HCT116 (cell line): ENCODE data around the gene TMEM260. TPM values are rescaled to one million over a fixed set of nuclear protein-coding genes. Genes with fewer than 3 reads are reported as not detected.

Source experiments
- ATAC-seq: fragments of 200-7000 bp; cut with Tn5 transposase; 2 replicates; pipeline ENCODE4 v1.9.1; 2020; ENCODE audit warnings: mild to moderate bottlenecking, moderate library complexity
- BruUV-seq: library from RNA; stranded (reverse); fragments of 400-500 nt; replicated peaks from 2 replicates; lab custom pipeline; 2021; lab: Mats Ljungman, UMichigan
- CTCF ChIA-PET: fragments of 300-600 bp; sonication (Branson Sonifier 250); formaldehyde crosslinking; loops from one replicate; lab custom pipeline; 2021; ENCODE audit warnings: antibody characterized with exemption; lab: Charles Lee
- POLR2A ChIA-PET: fragments of 300-600, 350-600 bp; sonication (Branson Sonifier 250); formaldehyde crosslinking; loops from one replicate; lab custom pipeline; 2021; ENCODE audit warnings: antibody characterized with exemption; lab: Charles Lee
- RAD21 ChIA-PET, 2 experiments: fragments of 300-600 bp; sonication (Branson Sonifier 250); formaldehyde crosslinking; loops; one replicate each; lab custom pipeline; 2023; ENCODE audit warnings: low total read pairs in 2 of 2; ENCODE audit not compliant: uncharacterized antibody in 2 of 2, unreplicated experiment in 2 of 2, low non-redundant PET in 1 of 2; lab: Charles Lee
- DNase-seq: peaks from one replicate; pipeline ENCODE4 v3.0.0-alpha.2; 2010; ENCODE audit warnings: low read depth, low spot score
- H2AFZ ChIP-seq: fragments of 200-600 bp; shearing (Covaris generic), sonication (generic); 2 replicates; pipeline ENCODE4 v1.6.1; 2017; ENCODE audit warnings: low read depth, mixed run types, mixed read lengths, antibody characterized with exemption, low read length; ENCODE audit not compliant: poor library complexity, severe bottlenecking
- H3K27ac ChIP-seq: 2 replicates; pipeline ENCODE4 v1.5.1; 2012; ENCODE audit warnings: low read depth, low read length
- H3K27me3 ChIP-seq: fragments of 200-600 bp; sonication (generic); 2 replicates; pipeline ENCODE4 v1.6.1; 2016; ENCODE audit warnings: mixed run types, low read length, mixed read lengths; ENCODE audit not compliant: insufficient read depth
- H3K36me3 ChIP-seq, 2 experiments: fragments of 200-500 bp in 1 of 2; fragments of 200-600 bp in 1 of 2; sonication (Bioruptor generic) in 1 of 2; sonication (generic) in 1 of 2; 2 replicates each; pipeline versions ENCODE4 v1.5.1 to v1.6.1; 2014 to 2016; ENCODE audit warnings: low read length in 2 of 2, inconsistent platforms in 1 of 2, mixed read lengths in 1 of 2, mixed run types in 1 of 2; ENCODE audit not compliant: insufficient read depth in 2 of 2, control insufficient read depth in 1 of 2
- H3K4me1 ChIP-seq, 2 experiments: fragments of 200-600 bp in 1 of 2; sonication (generic) in 1 of 2; 2 replicates each; pipeline versions ENCODE4 v1.5.1 to v1.6.1; 2012 to 2017; ENCODE audit warnings: low read length in 2 of 2, inconsistent platforms in 1 of 2, mild to moderate bottlenecking in 1 of 2, mixed read lengths in 1 of 2, mixed run types in 1 of 2, moderate library complexity in 1 of 2; ENCODE audit not compliant: insufficient read depth in 2 of 2, control insufficient read depth in 1 of 2
- H3K4me2 ChIP-seq: fragments of 200-600 bp; sonication (generic); 2 replicates; pipeline ENCODE4 v1.6.1; 2017; ENCODE audit warnings: mixed run types, low read length, mixed read lengths
- H3K4me3 ChIP-seq, 2 experiments: fragments of 200-600 bp in 1 of 2; sonication (generic) in 1 of 2; replicated peaks in 1 of 2; 2 replicates each; pipeline ENCODE4 v1.5.1; 2011 to 2016; ENCODE audit warnings: low read length in 2 of 2, control low read depth in 1 of 2, low read depth in 1 of 2, mild to moderate bottlenecking in 1 of 2, mixed read lengths in 1 of 2, mixed run types in 1 of 2
- H3K79me2 ChIP-seq: fragments of 200-600 bp; sonication (generic); 2 replicates; pipeline ENCODE4 v1.6.1; 2017; ENCODE audit warnings: mild to moderate bottlenecking, mixed run types, low read length, moderate library complexity, mixed read lengths; ENCODE audit not compliant: insufficient read depth
- H3K9ac ChIP-seq: fragments of 200-600 bp; sonication (generic); 2 replicates; pipeline ENCODE4 v1.6.1; 2016; ENCODE audit warnings: low read length, mixed read lengths
- H3K9me2 ChIP-seq: fragments of 200-600 bp; sonication (generic), shearing (Covaris generic); 2 replicates; pipeline ENCODE4 v1.6.1; 2017; ENCODE audit warnings: mixed run types, mild to moderate bottlenecking, moderate library complexity; ENCODE audit not compliant: insufficient read depth
- H3K9me3 ChIP-seq, 2 experiments: fragments of 200-500 bp in 1 of 2; fragments of 200-600 bp in 1 of 2; sonication (Bioruptor generic) in 1 of 2; sonication (generic) in 1 of 2; 2 replicates each; pipeline ENCODE4 v1.6.1; 2014 to 2017; ENCODE audit warnings: low read length in 2 of 2, mixed read lengths in 2 of 2, inconsistent platforms in 1 of 2, low read depth in 1 of 2, mild to moderate bottlenecking in 1 of 2, mixed run types in 1 of 2, moderate library complexity in 1 of 2; ENCODE audit not compliant: control insufficient read depth in 1 of 2, insufficient read depth in 1 of 2
- H4K20me1 ChIP-seq: fragments of 200-600 bp; sonication (generic), shearing (Covaris generic); 2 replicates; pipeline ENCODE4 v1.6.1; 2017; ENCODE audit warnings: mixed run types, mild to moderate bottlenecking, moderate library complexity; ENCODE audit not compliant: insufficient read depth
- CEBPB ChIP-seq: IDR thresholded peaks from 2 replicates; pipeline ENCODE4 v1.6.1; 2012; ENCODE audit warnings: low read depth
- ELF1 ChIP-seq: IDR thresholded peaks from 2 replicates; pipeline ENCODE4 v1.6.1; 2012; ENCODE audit warnings: low read depth, borderline replicate concordance
- EZH2 ChIP-seq: fragments of 200-600 bp; sonication (generic); IDR thresholded peaks from 2 replicates; pipeline ENCODE4 v1.6.1; 2017; ENCODE audit warnings: antibody characterized with exemption, mixed run types
- EZH2phosphoT487 ChIP-seq: fragments of 200-600 bp; IDR thresholded peaks from 2 replicates; pipeline ENCODE4 v1.6.1; 2018; ENCODE audit warnings: antibody characterized with exemption, borderline replicate concordance
- FOSL1 ChIP-seq: IDR thresholded peaks from 2 replicates; pipeline ENCODE4 v1.6.1; 2012; ENCODE audit warnings: low read depth
- JUND ChIP-seq: IDR thresholded peaks from 2 replicates; pipeline ENCODE4 v1.6.1; 2012
- POLR2AphosphoS5 ChIP-seq: IDR thresholded peaks from 2 replicates; pipeline ENCODE4 v1.6.1; 2011; ENCODE audit warnings: mild to moderate bottlenecking, low read depth, low read length, moderate library complexity
- RAD21 ChIP-seq: IDR thresholded peaks from 2 replicates; pipeline ENCODE4 v1.6.1; 2012; ENCODE audit warnings: low read depth, mild to moderate bottlenecking
- SIN3A ChIP-seq: IDR thresholded peaks from 2 replicates; pipeline ENCODE4 v1.6.1; 2012; ENCODE audit warnings: low read depth
- SP1 ChIP-seq: IDR thresholded peaks from 2 replicates; pipeline ENCODE4 v1.6.1; 2012; ENCODE audit warnings: low read depth
- SRF ChIP-seq: IDR thresholded peaks from 2 replicates; pipeline ENCODE4 v1.6.1; 2012; ENCODE audit warnings: low read depth
- ZFX ChIP-seq: fragments of 450-650 bp; IDR thresholded peaks from 2 replicates; pipeline ENCODE4 v1.6.1; 2017
- ZNF274 ChIP-seq: fragments of 200-500 bp; sonication (Bioruptor generic); IDR thresholded peaks from 2 replicates; pipeline ENCODE4 v1.6.1; 2014; ENCODE audit warnings: mild to moderate bottlenecking, low read depth, low read length, inconsistent platforms
- intact Hi-C: fragments of 100-400 bp; cut with micrococcal nuclease; formaldehyde crosslinking; loops from 2 replicates; pipeline ENCODE4 v1.10.0; 2022
- total RNA-seq: library from RNA; stranded (reverse); gene quantifications from one replicate; pipeline ENCODE4 v1.2.1, GENCODE V29; 2021; ENCODE audit not compliant: unreplicated experiment
- TF ChIP-seq, protein P1 (sequence below): IDR thresholded peaks from 2 replicates; pipeline ENCODE4 v1.6.1; 2012
- TF ChIP-seq, protein P2 (sequence below): IDR thresholded peaks from 2 replicates; pipeline ENCODE4 v1.6.1; 2011; ENCODE audit warnings: mild to moderate bottlenecking, low read length, moderate library complexity; ENCODE audit not compliant: insufficient replicate concordance; ENCODE audit errors: extremely low read depth
- TF ChIP-seq, protein P3 (sequence below): IDR thresholded peaks from 2 replicates; pipeline ENCODE4 v1.6.1; 2012; ENCODE audit warnings: low read depth

Gene TMEM260
- total RNA-seq, 1 experiment from 2014 or later = 12.5 TPM

DNA sequence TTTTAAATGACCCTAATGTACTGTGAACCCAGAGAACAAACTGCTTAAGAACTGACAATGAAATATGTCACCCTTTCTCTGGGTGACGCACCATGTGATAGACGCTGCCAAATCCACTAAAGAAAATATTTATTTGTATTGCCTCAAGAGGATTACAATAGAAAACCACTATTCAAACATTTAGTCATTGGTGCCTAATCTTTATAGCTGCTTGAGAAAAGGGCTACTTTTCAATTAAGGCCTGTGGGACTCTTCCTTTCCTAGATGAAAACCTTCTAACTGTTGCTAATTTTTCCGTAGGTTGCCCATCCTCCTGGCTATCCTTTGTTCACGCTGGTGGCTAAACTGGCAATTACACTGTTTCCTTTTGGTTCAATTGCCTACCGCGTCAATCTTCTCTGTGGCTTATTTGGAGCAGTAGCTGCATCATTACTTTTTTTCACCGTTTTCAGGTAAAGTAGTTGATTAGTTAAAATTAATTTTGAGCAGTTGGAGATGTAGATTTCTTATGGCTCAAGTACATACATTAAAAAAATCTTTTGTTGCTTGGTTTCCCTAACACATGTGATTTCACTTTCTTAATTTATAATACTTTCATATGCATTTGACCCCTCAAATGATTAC, 6.0 kb downstream of the TMEM260 start:
- ATAC-seq (no peak), DNase-seq (no peak)
- Histone ChIP-seq H4K20me1 (no peaks in the 10 kb centered on the region), H3K79me2 (peaks cover 35% of the 10 kb centered on the region), H3K9me3 (no peaks in the 10 kb centered on the region), H3K4me2 (no peak overlapping the region), H2AFZ (no peak overlapping the region), H3K4me1 (peaks cover 9 to 10% of the 10 kb centered on the region in 2 experiments), H3K4me3 (no peak overlapping the region), H3K9ac (no peak overlapping the region), H3K27ac (no peak overlapping the region), H3K27me3 (no peaks in the 10 kb centered on the region), H3K36me3 (peaks cover 0 to 7% of the 10 kb centered on the region in 2 experiments; a peak in 2 of 4 replicates), H3K9me2 (no peaks in the 10 kb centered on the region)
- ChIA-PET POLR2A (no interaction called here), CTCF (no interaction called here), RAD21 (no interaction called here)
- intact Hi-C loops = no loop called here
- TF ChIP-seq SP1 (no peak), EZH2 (no peak), CEBPB (no peak), SRF (no peak), ELF1 (no peak), ZNF274 (no peak), SIN3A (no peak)
- BruUV-seq = no TSS peak

DNA sequence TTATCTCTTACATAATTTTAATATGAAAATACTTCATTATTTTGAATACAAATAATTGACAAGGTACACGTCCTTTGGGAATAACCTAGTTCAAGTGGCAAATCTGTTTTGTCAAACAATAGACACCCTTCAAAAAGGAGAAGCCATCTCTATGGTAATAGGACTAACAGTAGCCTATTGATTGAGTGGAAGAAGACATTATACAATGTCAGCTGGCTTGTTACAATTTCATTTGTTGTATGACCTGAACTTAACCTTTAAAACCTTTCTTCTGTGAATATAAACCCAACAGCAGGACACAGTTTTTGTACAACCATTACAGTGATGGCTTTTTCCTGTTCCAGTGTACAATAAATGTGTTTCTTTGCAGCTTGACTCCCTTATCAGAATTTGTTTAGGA, 8.1 kb downstream of the TMEM260 start:
- Histone ChIP-seq H2AFZ (no peak overlapping the region), H3K4me3 (no peak overlapping the region), H3K9me2 (no peaks in the 10 kb centered on the region), H3K27me3 (no peaks in the 10 kb centered on the region), H3K9me3 (no peaks in the 10 kb centered on the region), H3K4me1 (no peaks in the 10 kb centered on the region), H3K79me2 (peaks cover 14% of the 10 kb centered on the region), H4K20me1 (no peaks in the 10 kb centered on the region), H3K9ac (no peak overlapping the region), H3K36me3 (peaks cover 0 to 7% of the 10 kb centered on the region in 2 experiments; a peak in 2 of 4 replicates), H3K27ac (no peak overlapping the region), H3K4me2 (no peak overlapping the region)
- CTCF ChIA-PET = interaction anchor here (1.1 to 1.5 kb wide), 2 partner anchors 9 to 96 kb away, joined by 3 to 5 read pairs; no protein-coding TSS in a partner anchor
- BruUV-seq = no TSS peak
- DNase-seq = no peak
- intact Hi-C loops = no loop called here
- no peak for ATAC-seq
- POLR2A ChIA-PET = interaction anchor here (1.3 kb wide), 1 partner anchor 8 kb away, joined by 4 read pairs; the partner anchor contains the start of gene TMEM260
- RAD21 ChIA-PET = no interaction called here
- TF ChIP-seq FOSL1 = no peak
- TF ChIP-seq, protein P1, sequence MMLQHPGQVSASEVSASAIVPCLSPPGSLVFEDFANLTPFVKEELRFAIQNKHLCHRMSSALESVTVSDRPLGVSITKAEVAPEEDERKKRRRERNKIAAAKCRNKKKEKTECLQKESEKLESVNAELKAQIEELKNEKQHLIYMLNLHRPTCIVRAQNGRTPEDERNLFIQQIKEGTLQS = no peak
- TF ChIP-seq SIN3A = no peak
- TF ChIP-seq, protein P2, sequence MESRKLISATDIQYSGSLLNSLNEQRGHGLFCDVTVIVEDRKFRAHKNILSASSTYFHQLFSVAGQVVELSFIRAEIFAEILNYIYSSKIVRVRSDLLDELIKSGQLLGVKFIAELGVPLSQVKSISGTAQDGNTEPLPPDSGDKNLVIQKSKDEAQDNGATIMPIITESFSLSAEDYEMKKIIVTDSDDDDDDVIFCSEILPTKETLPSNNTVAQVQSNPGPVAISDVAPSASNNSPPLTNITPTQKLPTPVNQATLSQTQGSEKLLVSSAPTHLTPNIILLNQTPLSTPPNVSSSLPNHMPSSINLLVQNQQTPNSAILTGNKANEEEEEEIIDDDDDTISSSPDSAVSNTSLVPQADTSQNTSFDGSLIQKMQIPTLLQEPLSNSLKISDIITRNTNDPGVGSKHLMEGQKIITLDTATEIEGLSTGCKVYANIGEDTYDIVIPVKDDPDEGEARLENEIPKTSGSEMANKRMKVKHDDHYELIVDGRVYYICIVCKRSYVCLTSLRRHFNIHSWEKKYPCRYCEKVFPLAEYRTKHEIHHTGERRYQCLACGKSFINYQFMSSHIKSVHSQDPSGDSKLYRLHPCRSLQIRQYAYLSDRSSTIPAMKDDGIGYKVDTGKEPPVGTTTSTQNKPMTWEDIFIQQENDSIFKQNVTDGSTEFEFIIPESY = no peak
- TF ChIP-seq CEBPB = no peak
- TF ChIP-seq ZFX = no peak
- no peak for TF ChIP-seq RAD21
- TF ChIP-seq EZH2phosphoT487 = no peak
- TF ChIP-seq, protein P3, sequence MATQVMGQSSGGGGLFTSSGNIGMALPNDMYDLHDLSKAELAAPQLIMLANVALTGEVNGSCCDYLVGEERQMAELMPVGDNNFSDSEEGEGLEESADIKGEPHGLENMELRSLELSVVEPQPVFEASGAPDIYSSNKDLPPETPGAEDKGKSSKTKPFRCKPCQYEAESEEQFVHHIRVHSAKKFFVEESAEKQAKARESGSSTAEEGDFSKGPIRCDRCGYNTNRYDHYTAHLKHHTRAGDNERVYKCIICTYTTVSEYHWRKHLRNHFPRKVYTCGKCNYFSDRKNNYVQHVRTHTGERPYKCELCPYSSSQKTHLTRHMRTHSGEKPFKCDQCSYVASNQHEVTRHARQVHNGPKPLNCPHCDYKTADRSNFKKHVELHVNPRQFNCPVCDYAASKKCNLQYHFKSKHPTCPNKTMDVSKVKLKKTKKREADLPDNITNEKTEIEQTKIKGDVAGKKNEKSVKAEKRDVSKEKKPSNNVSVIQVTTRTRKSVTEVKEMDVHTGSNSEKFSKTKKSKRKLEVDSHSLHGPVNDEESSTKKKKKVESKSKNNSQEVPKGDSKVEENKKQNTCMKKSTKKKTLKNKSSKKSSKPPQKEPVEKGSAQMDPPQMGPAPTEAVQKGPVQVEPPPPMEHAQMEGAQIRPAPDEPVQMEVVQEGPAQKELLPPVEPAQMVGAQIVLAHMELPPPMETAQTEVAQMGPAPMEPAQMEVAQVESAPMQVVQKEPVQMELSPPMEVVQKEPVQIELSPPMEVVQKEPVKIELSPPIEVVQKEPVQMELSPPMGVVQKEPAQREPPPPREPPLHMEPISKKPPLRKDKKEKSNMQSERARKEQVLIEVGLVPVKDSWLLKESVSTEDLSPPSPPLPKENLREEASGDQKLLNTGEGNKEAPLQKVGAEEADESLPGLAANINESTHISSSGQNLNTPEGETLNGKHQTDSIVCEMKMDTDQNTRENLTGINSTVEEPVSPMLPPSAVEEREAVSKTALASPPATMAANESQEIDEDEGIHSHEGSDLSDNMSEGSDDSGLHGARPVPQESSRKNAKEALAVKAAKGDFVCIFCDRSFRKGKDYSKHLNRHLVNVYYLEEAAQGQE = no peak
- no peak for TF ChIP-seq JUND
- TF ChIP-seq POLR2AphosphoS5 = no peak
